UCSD-AML1 (cell line): Measurements from ENCODE around the gene UPP2.

ENCODE experiments used
- DNase-seq: peaks from one replicate; lab custom pipeline; 2025; ENCODE audit not compliant: unreplicated experiment; lab: John Stamatoyannopoulos, UW

Gene UPP2

DNA sequence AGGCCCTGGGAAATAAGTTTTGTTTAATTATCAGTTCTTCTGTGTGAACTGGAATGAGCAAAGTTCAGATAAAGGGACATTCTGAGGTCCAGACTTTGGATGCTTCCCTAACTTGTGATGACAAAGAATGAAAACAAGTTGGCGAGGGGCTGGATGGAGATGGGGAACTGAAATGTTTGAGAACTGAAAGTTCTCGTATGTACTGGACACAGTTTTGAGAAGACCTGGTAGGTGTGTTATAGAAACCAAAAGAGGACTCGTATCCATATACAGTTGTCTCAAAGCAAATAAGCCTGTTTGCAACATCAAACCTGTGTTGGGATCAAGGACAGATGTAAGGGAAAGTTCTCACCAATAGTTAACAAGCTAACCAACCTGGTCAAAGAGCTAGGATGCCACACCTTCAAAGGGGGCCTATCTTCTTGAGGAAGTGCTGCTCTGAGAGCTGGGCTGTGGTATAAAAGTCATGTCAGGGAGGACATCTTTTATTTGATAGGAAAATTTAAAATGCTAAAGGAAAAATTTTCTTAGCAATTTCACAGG, at the start of gene UPP2:
TSS of gene UPP2 (plus strand) at position 493 of the 543 bp plus-strand sequence. CDS start 188 bp downstream, outside the sequence.
- no peak for DNase-seq

DNA sequence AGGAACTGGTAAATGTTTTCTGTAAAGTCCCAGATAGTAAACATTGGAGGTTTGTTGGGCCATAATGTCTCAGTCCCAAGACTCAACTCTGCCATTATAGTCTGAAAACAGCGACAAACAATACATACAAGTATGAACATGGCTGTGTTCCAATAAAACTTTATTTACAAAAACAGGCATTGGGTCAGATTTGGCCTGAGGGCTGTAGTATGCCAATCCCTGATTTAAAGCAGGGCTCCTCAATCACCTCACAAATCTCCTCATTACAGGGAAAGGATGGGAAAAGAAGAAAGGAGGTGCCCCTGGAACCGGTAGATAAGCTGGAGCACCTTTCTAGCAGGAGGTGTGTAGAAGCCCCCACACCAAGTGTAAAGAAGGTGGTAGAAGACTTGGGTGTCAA, 48.9 kb upstream of the UPP2 start:
- no peak for DNase-seq

DNA sequence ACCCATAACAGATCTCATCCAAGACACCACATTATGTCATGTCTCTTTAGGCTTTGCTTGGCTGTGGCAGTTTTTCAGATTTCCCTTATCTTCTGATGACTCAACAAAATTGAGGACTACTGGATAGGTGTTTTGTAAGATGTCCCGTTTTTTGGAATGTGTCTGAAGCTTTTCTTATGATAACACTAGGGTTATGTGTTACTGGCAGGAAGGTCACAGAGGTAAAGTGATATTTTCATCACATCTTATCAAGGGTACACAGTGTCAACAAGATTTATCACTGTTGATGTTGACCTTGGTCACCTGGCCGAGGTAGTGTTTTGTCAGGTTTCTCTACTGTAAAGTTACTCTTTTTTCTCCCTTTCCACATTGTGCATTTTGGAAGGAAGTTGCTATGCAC, 44.8 kb upstream of the UPP2 start:
- DNase-seq = no peak

DNA sequence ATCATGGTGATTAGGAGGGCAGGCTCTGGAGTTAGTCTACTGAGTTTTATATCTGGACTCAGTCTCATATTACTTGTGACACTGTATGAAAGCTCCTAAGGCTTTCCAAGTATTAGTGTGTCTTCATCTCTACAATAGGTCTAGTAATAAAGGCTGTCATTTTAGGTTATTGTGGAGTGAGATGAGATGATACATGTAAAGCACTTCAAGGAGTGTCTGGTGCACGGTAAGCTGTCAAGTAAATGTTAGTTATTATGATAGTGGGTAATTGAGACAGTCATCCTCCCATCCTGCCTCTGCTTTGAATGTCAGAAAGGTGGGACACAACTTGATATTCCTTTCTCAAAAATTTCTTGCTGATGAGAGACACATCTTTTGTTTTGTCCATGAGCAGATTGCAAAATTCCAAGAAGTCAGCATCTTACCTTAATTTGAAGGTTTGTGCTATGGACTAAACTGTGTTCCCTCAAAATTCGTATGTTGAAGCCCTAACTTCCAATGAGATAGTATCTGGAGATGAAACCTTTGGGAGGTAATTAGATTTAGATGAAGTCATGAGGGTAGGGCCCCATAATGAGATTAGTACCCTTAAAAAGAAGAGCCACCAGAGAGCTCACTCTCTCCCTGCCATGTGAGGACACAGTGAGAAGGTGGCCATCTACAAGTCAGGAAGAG, 41.4 kb upstream of the UPP2 start:
- no peak for DNase-seq

DNA sequence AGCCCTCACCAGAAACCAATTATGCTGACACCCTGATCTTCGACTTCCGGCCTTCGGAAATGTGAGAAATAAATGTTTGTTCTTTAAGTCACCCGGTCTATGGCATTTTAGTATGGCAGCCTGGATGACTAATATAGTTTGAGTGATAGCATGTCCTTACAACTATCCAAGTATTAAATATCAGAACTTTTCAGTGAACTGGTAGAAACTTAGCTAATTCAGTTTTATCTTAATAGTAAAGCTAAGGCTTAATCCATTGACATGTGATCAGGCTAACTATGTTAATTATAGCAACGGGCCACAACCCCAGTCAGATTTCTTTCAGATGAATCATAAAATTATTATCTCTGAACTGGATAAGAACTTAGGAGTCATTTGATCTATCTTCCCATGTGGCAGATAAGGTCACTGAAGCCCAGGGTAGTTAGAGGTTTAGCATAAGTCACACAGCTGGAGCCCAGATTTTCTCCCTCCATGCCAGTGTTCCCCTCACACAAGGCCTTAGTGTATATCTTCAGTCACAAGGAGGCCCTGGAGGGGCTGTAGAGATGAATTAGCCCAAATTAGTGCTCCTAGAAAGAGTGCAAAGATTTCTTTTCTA, 40.7 kb upstream of the UPP2 start:
- no peak for DNase-seq

DNA sequence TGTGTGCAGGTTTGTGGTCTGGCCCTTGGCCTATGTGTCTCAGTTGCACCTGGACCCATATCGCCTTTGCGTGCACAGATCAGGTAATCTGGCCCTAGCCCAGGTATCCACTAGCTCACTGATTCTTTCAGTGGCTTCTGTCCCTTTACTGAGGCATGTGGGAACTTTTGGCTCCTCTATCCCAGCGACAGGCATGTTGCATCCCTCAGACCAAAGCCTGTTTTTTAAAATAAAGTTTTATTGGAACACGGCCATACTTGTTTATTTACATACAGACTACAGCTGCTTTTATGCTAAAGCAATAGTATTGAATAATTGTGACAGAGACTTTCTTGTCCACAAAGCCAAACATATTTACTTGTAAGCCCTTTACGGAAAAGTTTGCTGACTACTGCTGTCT, 39.9 kb upstream of the UPP2 start:
- no peak for DNase-seq

DNA sequence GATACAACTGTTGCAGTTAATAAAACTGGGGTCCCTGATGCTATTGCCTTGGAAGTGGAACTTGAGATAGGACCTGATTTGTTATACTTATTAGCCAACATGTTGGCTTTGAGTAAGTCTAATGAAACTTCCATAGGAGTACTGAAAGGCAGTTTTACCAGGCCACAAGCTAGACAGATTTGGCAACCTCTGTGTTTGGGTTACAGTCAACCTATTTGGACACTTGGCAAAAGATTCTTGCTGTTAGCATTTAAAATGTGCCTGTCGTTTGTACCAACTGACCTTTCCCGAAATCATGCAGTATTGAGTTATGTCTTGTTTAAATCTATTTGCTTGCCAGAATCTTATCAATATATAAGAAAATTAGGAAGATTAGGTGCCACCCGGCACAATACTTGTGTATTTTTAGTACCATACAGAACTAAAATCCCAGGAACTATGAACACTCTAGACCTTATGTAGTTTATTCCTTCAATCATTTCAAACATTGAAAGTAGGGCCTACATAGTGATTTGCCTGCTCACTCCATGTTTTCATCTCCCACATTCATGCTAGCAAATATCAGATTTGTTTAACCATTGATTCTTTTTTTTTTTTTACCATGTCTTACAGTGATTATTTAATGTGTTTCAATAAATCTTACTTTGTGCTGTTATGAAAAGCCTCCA, 35.5 kb upstream of the UPP2 start:
- no peak for DNase-seq

DNA sequence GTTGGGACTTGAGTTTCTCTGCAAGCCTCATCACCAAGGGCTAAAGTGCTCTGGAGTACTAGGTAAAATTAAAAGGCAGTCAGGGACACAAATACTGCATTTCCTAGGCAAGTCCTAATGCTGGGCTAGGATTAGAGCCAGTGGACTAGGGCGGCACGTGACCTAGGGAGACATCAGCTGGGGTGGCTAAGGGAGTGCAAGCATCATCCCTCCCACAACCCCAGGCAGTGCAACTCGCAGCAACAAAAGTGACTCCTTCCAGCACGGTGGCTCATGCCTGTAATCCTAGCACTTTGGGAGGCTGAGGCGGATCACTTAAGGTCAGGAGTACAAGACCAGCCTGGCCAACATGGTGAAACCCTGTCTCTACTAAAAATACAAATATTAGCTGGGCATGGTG, 30.7 kb upstream of the UPP2 start:
- no peak for DNase-seq

DNA sequence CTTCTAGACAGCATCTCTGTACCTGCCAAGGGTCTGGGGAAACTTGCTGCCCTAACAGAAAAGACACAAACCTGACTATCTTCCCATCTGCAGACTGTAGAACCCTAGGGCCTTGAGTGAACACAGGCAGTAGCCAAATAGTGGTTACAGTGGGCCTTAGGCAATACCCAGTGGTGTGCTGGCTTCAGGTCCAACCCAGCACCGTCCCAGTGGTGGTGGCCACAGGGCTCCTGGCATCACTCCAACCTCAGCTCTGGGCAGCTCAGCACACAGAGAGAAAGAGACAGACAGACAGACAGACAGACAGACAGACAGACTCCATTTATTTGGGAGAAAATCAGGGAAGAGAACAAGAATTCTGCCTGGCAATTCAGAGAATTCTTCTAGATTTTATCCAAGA, 29.3 kb upstream of the UPP2 start:
- no peak for DNase-seq

DNA sequence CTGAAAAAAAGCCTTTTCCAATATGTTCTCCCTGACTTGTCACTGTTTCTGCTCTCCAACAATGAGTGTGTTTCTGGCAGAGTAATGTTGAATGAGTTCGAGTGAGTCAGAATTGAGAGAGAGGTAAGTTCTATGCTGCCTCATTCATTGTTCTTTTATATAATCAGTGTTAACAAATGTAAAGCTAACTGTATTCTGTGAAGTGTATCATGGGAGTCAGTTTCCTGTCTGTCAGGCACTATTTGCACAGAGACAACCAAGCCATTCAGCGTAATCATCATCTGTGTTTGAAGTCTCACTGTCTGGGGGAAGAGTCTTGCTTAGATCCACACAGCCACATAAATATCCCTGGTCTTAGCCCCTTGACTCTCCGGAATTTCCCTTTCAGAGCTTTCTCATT, 22.0 kb upstream of the UPP2 start:
- no peak for DNase-seq

DNA sequence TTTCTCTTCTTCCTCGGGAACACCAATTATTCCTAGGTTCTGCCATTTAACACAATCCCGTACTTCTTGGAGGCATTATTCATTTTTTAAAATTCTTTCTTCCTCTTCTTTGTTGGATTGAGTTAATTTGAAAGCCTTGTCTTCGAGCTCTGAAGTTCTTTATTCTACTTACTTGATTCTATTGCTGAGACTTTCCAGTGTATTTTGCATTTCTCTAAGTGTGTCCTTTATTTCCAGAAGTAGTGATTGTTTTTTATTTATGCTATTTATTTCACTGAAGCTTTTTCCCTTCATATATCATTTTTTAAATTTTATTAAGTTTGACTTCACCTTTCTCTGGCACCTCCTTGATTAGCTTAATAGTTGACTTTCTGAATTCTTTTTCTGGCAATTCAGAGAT, 13.6 kb upstream of the UPP2 start:
- DNase-seq = no peak

DNA sequence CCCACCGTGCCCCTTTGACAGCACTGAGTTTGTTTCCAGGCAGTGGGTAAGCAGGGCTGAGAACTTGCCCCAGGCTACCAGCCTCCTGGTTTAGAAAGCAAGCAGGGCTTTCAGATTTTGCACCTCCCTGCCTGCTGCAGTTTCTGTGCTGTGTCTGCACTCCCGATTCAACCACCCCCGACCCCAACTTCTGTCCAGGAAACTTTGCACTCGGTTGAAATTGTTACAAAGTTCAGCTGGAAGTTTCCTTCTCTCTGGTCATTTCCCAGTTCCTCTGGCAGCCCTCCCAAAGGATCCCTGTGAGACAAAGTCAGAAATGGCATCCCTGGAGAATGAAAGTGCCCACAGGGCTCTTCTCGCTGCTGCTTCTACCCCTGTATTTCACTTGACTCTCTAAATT, 12.4 kb upstream of the UPP2 start:
- DNase-seq = no peak

DNA sequence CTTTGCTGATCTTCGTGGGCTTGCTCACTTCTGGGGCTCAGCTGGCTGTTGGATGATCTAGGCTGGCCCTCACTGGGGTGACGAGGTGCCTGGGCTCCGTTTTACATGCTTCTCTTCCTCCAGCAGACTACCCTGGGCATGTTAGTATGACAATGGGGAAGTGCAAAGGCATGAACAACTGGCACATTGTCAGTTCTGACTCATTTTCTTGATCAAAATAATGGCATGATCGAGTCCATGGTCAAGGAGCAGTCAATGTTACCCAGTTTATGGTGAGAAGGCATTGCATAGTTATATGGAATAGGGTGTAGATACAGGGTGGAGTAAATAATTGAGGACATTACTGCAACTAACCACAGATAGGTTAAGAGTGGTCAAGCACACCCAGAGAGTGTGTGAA, 10.0 kb upstream of the UPP2 start:
- DNase-seq = no peak

DNA sequence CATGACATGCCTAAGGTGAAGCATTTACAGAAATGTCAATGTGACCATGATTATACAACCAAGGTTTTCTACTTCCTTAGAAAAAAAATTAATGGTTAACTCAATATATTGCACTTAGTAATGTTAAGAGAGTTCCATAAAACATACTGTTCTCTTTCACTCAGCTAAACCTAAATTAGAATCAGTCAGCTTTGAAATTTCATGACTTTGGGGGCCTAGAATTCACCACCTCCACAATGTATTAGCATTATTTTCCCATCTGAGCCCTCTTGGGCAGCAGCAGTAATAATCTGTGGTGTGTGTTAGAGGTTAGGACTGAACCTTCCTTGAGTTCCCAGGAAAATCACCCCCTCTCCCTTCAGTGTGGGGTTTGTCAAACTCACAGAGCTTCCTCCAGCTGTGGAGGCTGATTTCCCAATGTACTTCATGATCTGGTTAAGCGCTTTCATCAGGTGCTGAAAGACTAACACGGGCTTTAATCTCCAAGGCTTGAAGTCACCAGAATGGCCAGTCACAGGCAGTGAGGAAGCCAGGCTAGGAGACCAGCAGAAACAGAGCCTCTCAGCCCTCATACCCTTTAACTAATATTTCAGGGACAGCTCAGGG, 7.1 kb upstream of the UPP2 start:
- DNase-seq = no peak

DNA sequence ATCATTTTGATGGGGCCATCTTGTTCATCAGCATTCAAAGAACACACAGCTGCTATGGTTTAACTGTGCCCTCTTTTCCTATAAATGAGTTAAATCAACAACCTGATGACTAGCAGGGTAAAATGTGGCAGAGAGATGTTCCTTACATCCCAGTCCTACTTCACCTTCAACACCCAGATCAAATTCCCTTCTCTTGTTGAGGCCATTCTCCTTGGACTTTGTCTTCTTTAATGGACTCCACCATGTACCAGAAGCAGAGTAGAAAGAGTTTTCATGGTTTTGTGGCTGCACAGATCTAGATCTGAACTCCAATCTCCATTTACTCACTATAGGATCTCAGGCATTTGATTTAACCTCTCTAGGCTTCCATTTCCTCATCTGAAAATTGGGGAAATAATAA, 6.4 kb upstream of the UPP2 start:
- DNase-seq = no peak

DNA sequence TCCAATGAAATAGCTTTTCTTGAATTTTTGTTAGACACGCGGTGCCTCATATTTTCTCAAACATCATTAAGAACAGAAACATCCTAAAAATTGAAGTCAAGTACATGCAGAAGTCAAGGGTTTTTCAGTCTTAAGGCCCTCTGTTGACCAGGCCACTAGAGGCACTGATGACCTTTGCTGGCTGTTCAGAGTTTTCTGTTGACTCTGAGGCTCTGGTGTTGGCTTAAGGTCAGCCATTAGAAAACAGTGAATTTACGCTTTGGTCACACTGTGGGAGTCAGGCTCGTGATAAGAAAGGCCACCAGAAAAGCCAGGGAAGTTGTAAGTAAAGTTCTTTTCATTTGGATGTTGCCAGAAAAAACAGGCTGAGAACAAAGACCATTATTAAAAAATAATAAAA, 5.8 kb upstream of the UPP2 start:
- DNase-seq = no peak

DNA sequence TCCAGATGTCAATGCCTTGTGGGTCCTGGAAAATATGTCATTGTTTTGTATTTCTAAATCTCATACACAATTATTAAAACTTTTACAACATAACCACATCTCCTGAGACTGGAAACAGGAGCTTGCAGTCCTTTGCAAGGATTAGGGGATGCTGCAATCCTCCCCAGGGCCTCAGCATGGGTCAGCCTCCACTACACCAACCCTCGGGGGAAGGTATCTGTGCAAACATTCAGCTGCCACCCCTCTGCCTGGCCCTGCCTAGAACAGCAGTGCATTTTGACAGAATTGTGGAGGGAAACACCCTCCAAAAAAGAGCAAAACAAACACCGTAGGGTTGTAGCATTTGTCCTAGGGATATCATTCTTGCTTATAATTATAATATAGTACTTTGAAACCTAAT, 4.2 kb upstream of the UPP2 start:
- no peak for DNase-seq

DNA sequence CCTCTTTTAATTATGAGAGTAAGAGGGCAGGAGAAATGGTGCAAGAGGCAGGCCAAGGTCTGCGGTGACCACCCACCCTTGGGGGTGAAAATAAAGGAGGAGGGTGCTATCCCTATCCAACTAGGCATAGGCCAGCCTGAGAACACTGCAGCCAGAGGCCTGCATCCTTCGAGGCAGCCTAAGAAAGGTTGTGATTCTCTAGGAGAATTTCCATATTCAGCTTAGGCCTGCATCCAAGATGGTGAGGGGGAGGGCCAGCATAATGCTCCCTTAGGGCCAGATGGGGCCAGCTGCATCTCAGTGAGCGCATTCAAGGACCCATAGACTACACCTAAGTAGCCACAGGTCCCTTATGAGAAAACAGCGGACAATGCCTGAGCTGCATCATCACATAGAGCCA, 3.5 kb upstream of the UPP2 start:
- DNase-seq = no peak

DNA sequence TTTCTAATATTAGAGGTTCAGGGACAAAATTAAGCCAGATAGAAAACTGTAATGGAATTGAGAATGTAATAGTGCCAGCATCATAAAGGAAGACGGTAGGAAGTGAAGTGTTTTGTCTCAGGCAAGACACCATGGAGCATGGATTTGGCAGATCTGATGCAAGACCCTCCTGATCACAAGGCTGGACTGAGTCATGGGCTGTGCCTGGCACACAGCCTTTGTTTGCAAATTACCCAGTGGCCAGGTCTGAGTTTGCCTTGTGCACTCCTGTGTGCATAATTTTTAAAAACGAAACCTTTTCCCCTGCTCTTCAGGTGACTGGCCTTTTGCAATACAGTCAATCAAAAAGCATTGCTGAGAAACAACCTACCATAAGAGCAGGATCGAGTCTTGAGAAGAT, 2.0 kb upstream of the UPP2 start:
- DNase-seq = no peak

DNA sequence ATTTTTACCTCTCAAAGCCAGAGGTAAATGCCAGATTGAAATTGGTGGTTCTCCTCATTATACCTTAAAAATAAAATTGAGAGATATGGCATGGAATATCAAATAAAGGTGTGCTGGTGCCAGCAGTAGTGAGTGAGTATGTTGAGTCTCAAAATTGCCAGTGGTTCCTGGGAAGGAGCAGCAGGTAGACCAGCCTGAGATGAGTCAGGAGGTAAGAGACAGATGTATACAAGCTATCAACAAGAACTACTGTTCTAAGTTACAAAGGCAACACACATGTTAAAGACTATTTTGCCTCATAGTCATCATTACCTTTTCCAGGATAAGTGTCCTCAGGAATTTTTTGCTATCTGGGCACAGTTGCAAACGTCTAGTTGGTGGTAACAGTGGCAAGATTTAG, 1.3 kb upstream of the UPP2 start:
- DNase-seq = no peak

DNA sequence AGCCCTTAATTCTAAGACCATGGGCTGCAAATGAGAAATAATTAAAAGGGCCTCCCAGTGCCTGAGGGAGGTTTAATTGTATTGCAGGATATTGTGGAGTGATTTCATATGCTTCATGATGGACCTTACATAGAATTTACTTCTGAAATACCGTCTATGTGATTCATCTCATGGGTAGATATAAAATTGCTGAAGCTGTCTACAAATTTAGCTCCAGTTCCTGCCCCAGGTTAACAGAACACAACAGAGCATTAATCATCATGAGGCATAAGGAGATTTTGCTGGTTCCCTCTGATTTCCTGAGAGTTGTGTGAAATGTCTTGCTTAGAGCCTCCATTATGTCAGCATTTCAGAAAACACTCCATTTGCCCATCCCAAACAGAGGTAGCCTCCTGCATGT, 770 bp downstream of the UPP2 start:
- no peak for DNase-seq

DNA sequence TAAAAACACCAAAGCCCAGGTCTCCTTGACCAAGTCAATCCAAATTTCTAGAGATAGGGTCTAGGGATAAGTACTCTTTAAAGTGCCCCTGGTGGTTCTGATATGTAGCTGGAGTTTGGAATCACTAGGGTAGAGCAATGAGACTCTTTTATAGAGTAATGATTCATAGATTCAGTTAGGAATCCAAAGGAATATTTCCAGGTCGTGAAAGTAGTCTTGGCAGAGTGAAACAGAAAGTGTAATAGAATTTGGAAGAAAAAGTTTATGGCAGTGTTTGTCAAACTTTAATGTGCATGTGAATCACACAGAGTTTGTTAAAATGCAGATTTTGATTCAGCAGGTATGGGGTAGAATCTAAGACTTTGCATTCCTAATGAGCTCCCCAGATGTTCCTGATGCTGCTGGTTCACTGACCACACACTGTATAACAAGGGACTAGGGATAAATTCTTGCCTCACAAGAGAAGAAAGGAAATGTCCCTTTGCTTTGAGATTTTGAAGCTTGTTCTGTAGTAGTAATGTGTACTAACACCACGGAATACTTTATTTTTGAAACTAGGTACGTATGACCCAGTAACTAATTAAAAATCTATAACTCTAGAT, 1.8 kb downstream of the UPP2 start:
- DNase-seq = no peak
